SK-N-DZ (cell line): Measurements from ENCODE around the gene DISP2.

Source experiments
- DNase-seq: peaks from one replicate; pipeline ENCODE4 v3.0.0-alpha.2; 2015; ENCODE audit warnings: low spot score

The DISP2 gene

GRCh38 chr15:40328176-40328575 lies 29.8 kb upstream of the DISP2 start:
- DNase-seq = no peak

- DNase-seq = no peak
These were observed 29.3 kb upstream of the DISP2 start for GRCh38 chr15:40328751-40329150.

- DNase-seq = no peak
These were observed 28.2 kb upstream of the DISP2 start for GRCh38 chr15:40329804-40330203.

GRCh38 chr15:40330368-40330836 lies 27.6 kb upstream of the DISP2 start:
- DNase-seq = peak; percentile 66

- DNase-seq = no peak
These were observed 27.0 kb upstream of the DISP2 start for GRCh38 chr15:40331026-40331425.

GRCh38 chr15:40331637-40332036 lies 26.4 kb upstream of the DISP2 start:
- DNase-seq = no peak

GRCh38 chr15:40332113-40332781 lies 25.8 kb upstream of the DISP2 start:
- no peak for DNase-seq

- DNase-seq = no peak
These were observed 24.0 kb upstream of the DISP2 start for GRCh38 chr15:40333922-40334492.

- no peak for DNase-seq
These were observed 23.5 kb upstream of the DISP2 start for GRCh38 chr15:40334541-40334940.

- DNase-seq = no peak
These were observed 22.9 kb upstream of the DISP2 start for GRCh38 chr15:40334941-40335795.

- DNase-seq = no peak
These were observed 21.9 kb upstream of the DISP2 start for GRCh38 chr15:40335938-40336743.

GRCh38 chr15:40336744-40337122 lies 21.3 kb upstream of the DISP2 start:
- no peak for DNase-seq

GRCh38 chr15:40337597-40337996 lies 20.4 kb upstream of the DISP2 start:
- no peak for DNase-seq

- peak; percentile 85 for DNase-seq
These were observed 19.9 kb upstream of the DISP2 start for GRCh38 chr15:40338041-40338657.

GRCh38 chr15:40338921-40339620 lies 18.9 kb upstream of the DISP2 start:
- DNase-seq = no peak

- DNase-seq = peak; percentile 66
These were observed 18.4 kb upstream of the DISP2 start for GRCh38 chr15:40339621-40339945.

GRCh38 chr15:40340038-40340739 lies 17.8 kb upstream of the DISP2 start:
- DNase-seq = peak; percentile 65

GRCh38 chr15:40340740-40341400 lies 17.1 kb upstream of the DISP2 start, which contains the start of gene CCDC9B:
CCDC9B (minus strand) TSS chr15:40340939; CDS start chr15:40340819, 120 bp downstream.
- peak; percentile 68 for DNase-seq
